ENCODE data around the gene UST. TPM values are rescaled to one million over a fixed set of nuclear protein-coding genes. Genes with fewer than 3 reads are reported as not detected.
A peak's percentile ranks its signal among the peaks of the same experiment; 100 is the strongest.

The UST gene
- total and polyA plus RNA-seq, 2 of the 8 experiments (the other 6 are each of a cell fraction or from before 2014, with no cell fraction given): 13.5 to 34.5 TPM

- H3K4ac ChIP-seq (replicated peaks; ENCODE audit: insufficient read length, low read depth, low read length): no peak overlapping the region
- no peak overlapping the region for H3K56ac ChIP-seq (replicated peaks; ENCODE audit: insufficient read length, low read depth, low read length)
- H3K23ac ChIP-seq (ENCODE audit: insufficient read length): no peak overlapping the region
- no peak overlapping the region; the same call in 1 of the 2 replicates for H2BK12ac ChIP-seq (ENCODE audit: low read depth, low read length)
- no peak for FAIRE-seq
- TF ChIP-seq, protein P1, sequence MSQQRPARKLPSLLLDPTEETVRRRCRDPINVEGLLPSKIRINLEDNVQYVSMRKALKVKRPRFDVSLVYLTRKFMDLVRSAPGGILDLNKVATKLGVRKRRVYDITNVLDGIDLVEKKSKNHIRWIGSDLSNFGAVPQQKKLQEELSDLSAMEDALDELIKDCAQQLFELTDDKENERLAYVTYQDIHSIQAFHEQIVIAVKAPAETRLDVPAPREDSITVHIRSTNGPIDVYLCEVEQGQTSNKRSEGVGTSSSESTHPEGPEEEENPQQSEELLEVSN (IDR thresholded peaks at IDR 0.05): no peak
- TF ChIP-seq, protein P2, sequence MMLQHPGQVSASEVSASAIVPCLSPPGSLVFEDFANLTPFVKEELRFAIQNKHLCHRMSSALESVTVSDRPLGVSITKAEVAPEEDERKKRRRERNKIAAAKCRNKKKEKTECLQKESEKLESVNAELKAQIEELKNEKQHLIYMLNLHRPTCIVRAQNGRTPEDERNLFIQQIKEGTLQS (IDR thresholded peaks at IDR 0.05; ENCODE audit: insufficient read depth, low read depth, low read length): no peak
- TF ChIP-seq CHD2 (IDR thresholded peaks at IDR 0.05; ENCODE audit: low read length): no peak
- TF ChIP-seq PHF8 (conservative IDR thresholded peaks at IDR 0.05; ENCODE audit: low read depth, low read length): no peak
- peak; percentile 53; the same call in 1 of the 2 replicates for TF ChIP-seq TEAD4 (IDR thresholded peaks at IDR 0.05; ENCODE audit: low read depth, low read length)
- 0 out of 2 replicates have a peak, but pooled peaks have one; percentile 46 for TF ChIP-seq SP1 (IDR thresholded peaks at IDR 0.05; ENCODE audit: low read depth, low read length)
- TF ChIP-seq MAX (IDR thresholded peaks at IDR 0.05): no peak
- no peaks in the 10 kb centered on the region for H3K79me2 ChIP-seq (ENCODE audit: control insufficient read depth in 1 of 2, insufficient read depth in 2 of 2, low read length in 2 of 2)
- ChIA-PET POLR2A (ENCODE audit: partially characterized antibody) (interaction anchor here (1.2 kb wide), 1 partner anchor 26 kb away, joined by 3 read pairs; no protein-coding TSS in a partner anchor), CTCF (ENCODE audit: partially characterized antibody) (interaction anchor here (1.0 to 3.6 kb wide), 4 partner anchors 10 to 459 kb away, joined by 3 to 26 read pairs (median 3); no protein-coding TSS in a partner anchor)
- no peak overlapping the region for H2AFZ ChIP-seq (ENCODE audit: low read length)
- no peak overlapping the region for H2BK120ac ChIP-seq (replicated peaks; ENCODE audit: low read depth, low read length)
- 86% methylated on average over 20 of the region's 22 CpGs; no CpG with 5 or more reads in 1 of the 2 experiments for WGBS, 2 experiments (ENCODE audit: extremely low coverage in 1 of 2, insufficient coverage in 1 of 2, insufficient read length in 1 of 2, insufficient replicate concordance in 2 of 2, low coverage in 1 of 2, low lambda C conversion rate in 2 of 2, missing lambda C conversion rate in 1 of 2)
- H3K18ac ChIP-seq (ENCODE audit: extremely low read depth, low read length): 0 out of 2 replicates have a peak overlapping the region, but pooled peaks have one; percentile 51
- H3K4me2 ChIP-seq (ENCODE audit: insufficient read depth in 1 of 2, low read depth in 2 of 2, low read length in 2 of 2): no peak overlapping the region; a peak in 1 of 4 replicates
- H3K9ac ChIP-seq (replicated peaks in 1 of 4; ENCODE audit: extremely low read depth in 1 of 4, low read depth in 3 of 4, low read length in 3 of 4): 0 out of 7 replicates have a peak overlapping the region, but pooled peaks of 1 of the 4 experiments have one; percentile 1
- no peaks in the 10 kb centered on the region for H3K27me3 ChIP-seq (replicated peaks in 1 of 4; ENCODE audit: control insufficient read depth in 3 of 4, extremely low read depth in 1 of 4, insufficient read depth in 3 of 4, low read length in 3 of 4)
- H3K36me3 ChIP-seq (ENCODE audit: control insufficient read depth in 2 of 4, insufficient read depth in 4 of 4, low read length in 3 of 4): peaks cover 0 to 4% (median 4%) of the 10 kb centered on the region in 4 experiments; a peak in 2 of 8 replicates
- no peak overlapping the region for H3K14ac ChIP-seq (ENCODE audit: insufficient read length)
- H3K4me1 ChIP-seq (replicated peaks in 1 of 4; ENCODE audit: control insufficient read depth in 3 of 4, insufficient read depth in 4 of 4, low read length in 3 of 4): peaks cover 3 to 11% (median 6%) of the 10 kb centered on the region in 4 experiments
- peaks cover 4% of the 10 kb centered on the region; the same call in 1 of the 2 replicates for H3K79me1 ChIP-seq (ENCODE audit: low read depth, low read length)
- H2BK20ac ChIP-seq (ENCODE audit: low read length): no peak overlapping the region
- no peaks in the 10 kb centered on the region for H3K9me3 ChIP-seq (ENCODE audit: insufficient read depth in 2 of 2, low read depth in 1 of 2, low read length in 1 of 2)
- H3K27ac ChIP-seq (ENCODE audit: low read depth, low read length): no peak overlapping the region
- H4K8ac ChIP-seq (ENCODE audit: extremely low read depth, insufficient read depth, low read length): no peak overlapping the region
- no peaks in the 10 kb centered on the region for H4K20me1 ChIP-seq (replicated peaks in 1 of 2; ENCODE audit: control insufficient read depth in 1 of 2, insufficient read depth in 2 of 2, low read length in 2 of 2)
- H2BK5ac ChIP-seq (ENCODE audit: low read depth, low read length): 0 out of 2 replicates have a peak overlapping the region, but pooled peaks have one; percentile 26
- no peak for DNase-seq (ENCODE audit: low read depth in 1 of 2, low spot score in 2 of 2)
- no peaks in the 10 kb centered on the region for H3K23me2 ChIP-seq (ENCODE audit: low read depth, low read length)
- peak overlapping the region; percentile 57; the same call in 1 of the 2 replicates for H2AK5ac ChIP-seq (ENCODE audit: low read depth, low read length)
- no peak overlapping the region for H4K5ac ChIP-seq (ENCODE audit: insufficient read length, low read depth, low read length)
- H3K4me3 ChIP-seq (ENCODE audit: extremely low read depth in 1 of 4, insufficient read depth in 2 of 4, low read depth in 3 of 4, low read length in 4 of 4): no peak overlapping the region
- no peak overlapping the region for H4K91ac ChIP-seq (replicated peaks; ENCODE audit: insufficient read length, low read length)
- H2BK15ac ChIP-seq (ENCODE audit: low read length): no peak overlapping the region; the same call in 1 of the 2 replicates
Measured at GRCh38 chr6:149037051-149037671, 290.3 kb downstream of the UST start.

All from H1 (cell line).